ENCODE data around the gene SNW1. TPM values are rescaled to one million over a fixed set of nuclear protein-coding genes. Genes with fewer than 3 reads are reported as not detected.

Gene SNW1
- total and polyA plus RNA-seq, 3 experiments from 2014 or later = 78.0 to 121 (median 121) TPM

DNA sequence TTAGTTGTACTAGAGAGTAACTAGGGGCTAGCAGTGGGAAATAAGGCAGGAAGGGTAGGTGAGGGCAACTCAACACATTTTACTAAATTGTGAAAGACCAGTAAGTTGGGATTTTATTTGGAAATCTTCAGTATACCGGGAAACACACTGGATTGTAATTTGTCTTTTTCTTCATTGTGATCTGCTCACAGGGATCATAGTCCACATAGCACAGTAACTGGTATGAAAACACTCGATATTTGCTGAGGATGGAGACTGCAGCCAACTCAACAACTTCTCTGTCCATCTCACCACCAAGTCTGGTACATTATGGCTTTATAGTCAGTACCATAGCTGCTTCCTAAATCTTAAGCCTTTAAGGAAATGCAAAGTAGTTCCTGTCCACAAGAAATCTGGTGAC lies 50.6 kb downstream of the SNW1 start:
- CTCF ChIA-PET = no interaction called here
- Histone ChIP-seq H3K4me3 (ENCODE audit: low read length) (no peak overlapping the region), H3K4me1 (ENCODE audit: insufficient read depth, low read length) (peaks cover 29% of the 10 kb centered on the region), H3K27me3 (ENCODE audit: insufficient read depth, low read length, poor library complexity, severe bottlenecking) (no peaks in the 10 kb centered on the region), H3K9me3 (ENCODE audit: low read length) (no peaks in the 10 kb centered on the region), H3K27ac (ENCODE audit: low read depth, low read length) (no peak overlapping the region), H3K36me3 (ENCODE audit: insufficient read depth, low read length) (peaks cover 22% of the 10 kb centered on the region)
- peaks cover 0 to 59% (median 6%) of the 10 kb centered on the region in 3 donors for H3K36me3 Mint-ChIP-seq
- no peak for DNase-seq
- peaks cover 47 to 62% (median 60%) of the 10 kb centered on the region in 3 donors for H3K4me1 Mint-ChIP-seq
- no peaks in the 10 kb centered on the region for H3K27me3 Mint-ChIP-seq
- no peaks in the 10 kb centered on the region for H3K9me3 Mint-ChIP-seq
- peak overlapping the region in 6 of 8 donors; percentile 13 to 90 (median 68) for H3K27ac Mint-ChIP-seq
- H3K4me3 Mint-ChIP-seq = peak overlapping the region in 5 of 7 donors; percentile 8 to 92 (median 25)
- POLR2A ChIA-PET = no interaction called here

DNA sequence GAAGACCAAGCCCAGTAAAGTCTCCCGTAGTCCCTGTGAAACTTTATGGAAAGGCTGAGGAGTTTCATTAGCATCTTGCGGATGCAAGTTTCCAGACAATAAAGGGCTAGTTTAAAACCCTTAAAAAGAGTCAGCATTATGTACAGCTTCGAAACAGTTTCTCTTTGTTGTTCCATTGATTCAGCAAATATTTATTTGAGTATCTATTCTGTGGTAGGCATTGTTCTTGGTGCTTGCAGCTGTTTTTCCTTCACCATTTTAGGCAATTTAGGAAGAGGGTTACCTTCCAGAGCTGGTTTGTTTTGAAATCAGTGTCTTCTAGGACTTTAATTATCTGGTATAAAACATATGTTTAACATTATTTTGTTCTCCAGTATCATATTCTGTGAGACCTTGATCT lies 51.5 kb downstream of the SNW1 start:
- no peaks in the 10 kb centered on the region for H3K9me3 Mint-ChIP-seq
- CTCF ChIA-PET = no interaction called here
- Histone ChIP-seq H3K27me3 (ENCODE audit: insufficient read depth, low read length, poor library complexity, severe bottlenecking) (no peaks in the 10 kb centered on the region), H3K4me3 (ENCODE audit: low read length) (peak overlapping the region; percentile 97), H3K27ac (ENCODE audit: low read depth, low read length) (no peak overlapping the region), H3K4me1 (ENCODE audit: insufficient read depth, low read length) (peaks cover 29% of the 10 kb centered on the region), H3K9me3 (ENCODE audit: low read length) (no peaks in the 10 kb centered on the region), H3K36me3 (ENCODE audit: insufficient read depth, low read length) (peaks cover 17% of the 10 kb centered on the region)
- H3K4me3 Mint-ChIP-seq = peak overlapping the region; percentile 84 to 99 (median 93)
- H3K36me3 Mint-ChIP-seq = peaks cover 0 to 56% (median 3%) of the 10 kb centered on the region in 3 donors
- peaks cover 50 to 59% (median 56%) of the 10 kb centered on the region in 3 donors for H3K4me1 Mint-ChIP-seq
- POLR2A ChIA-PET = no interaction called here
- H3K27me3 Mint-ChIP-seq = no peaks in the 10 kb centered on the region
- peak overlapping the region; percentile 33 to 97 (median 72) for H3K27ac Mint-ChIP-seq
- DNase-seq = no peak

DNA sequence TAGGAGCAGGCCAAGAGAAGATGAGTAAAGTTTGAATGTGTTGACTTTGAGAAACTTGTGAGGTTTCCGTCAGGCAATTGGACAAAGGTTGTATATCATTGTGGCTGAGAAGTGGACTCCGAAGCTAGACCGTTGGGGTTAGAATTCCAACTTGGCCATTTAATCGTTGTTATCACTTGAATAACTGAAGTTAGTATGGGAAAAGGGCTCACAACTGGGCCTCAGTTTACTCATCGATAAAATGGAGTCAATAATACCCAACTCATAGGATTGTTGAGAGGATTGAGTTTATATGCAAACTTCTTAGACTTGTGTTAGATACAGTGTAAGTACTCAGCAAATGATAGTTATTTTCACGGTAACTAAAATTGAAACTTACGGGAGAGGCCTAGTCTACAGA lies 52.2 kb downstream of the SNW1 start:
- Histone ChIP-seq H3K36me3 (ENCODE audit: insufficient read depth, low read length) (peaks cover 21% of the 10 kb centered on the region), H3K4me3 (ENCODE audit: low read length) (peak overlapping the region; percentile 97), H3K9me3 (ENCODE audit: low read length) (no peaks in the 10 kb centered on the region), H3K27ac (ENCODE audit: low read depth, low read length) (peak overlapping the region; percentile 81), H3K27me3 (ENCODE audit: insufficient read depth, low read length, poor library complexity, severe bottlenecking) (no peaks in the 10 kb centered on the region), H3K4me1 (ENCODE audit: insufficient read depth, low read length) (peaks cover 29% of the 10 kb centered on the region)
- no peak for DNase-seq
- H3K9me3 Mint-ChIP-seq = no peaks in the 10 kb centered on the region
- H3K4me1 Mint-ChIP-seq = peaks cover 50 to 59% (median 56%) of the 10 kb centered on the region in 3 donors
- peak overlapping the region; percentile 56 to 99 (median 95) for H3K27ac Mint-ChIP-seq
- ChIA-PET POLR2A (interaction anchor here (1.7 kb wide), 1 partner anchor 51 kb away, joined by 4 read pairs; no protein-coding TSS in a partner anchor), CTCF (no interaction called here)
- no peaks in the 10 kb centered on the region for H3K27me3 Mint-ChIP-seq
- H3K36me3 Mint-ChIP-seq = peaks cover 0 to 59% (median 3%) of the 10 kb centered on the region in 3 donors
- peak overlapping the region; percentile 84 to 99 (median 93) for H3K4me3 Mint-ChIP-seq

DNA sequence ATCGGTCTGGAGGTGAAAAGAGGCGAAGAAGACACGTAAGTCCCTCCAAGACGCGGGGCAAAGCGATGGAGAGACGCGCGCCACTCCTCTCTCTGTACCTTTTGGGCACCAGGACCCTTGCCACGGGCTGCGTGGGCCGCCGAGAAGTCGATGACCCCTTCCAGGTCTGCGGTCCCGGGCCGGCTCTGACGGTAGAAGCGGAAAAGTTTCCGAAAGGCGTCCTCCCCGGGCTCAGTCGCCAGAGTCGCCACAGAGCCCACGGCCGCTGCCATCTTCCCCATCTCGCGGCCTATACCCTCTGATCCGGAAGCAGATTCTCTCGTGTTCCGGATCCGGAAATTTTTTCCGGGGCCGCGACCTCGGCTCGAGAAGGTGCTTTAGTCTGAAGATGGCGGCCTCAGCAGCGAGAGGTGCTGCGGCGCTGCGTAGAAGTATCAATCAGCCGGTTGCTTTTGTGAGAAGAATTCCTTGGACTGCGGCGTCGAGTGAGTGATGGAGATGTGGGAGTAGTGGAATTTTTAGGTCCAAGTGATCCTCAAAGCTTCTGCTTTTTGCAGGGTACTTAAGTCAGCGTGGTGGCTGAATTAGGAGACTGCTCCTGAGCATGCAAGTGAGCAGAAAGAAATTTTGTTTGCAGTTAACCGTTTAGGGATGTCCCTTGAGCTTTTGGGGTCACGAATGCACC lies 53.1 kb downstream of the SNW1 start, which contains the start of the genes ALKBH1 and SLIRP:
Gene ALKBH1 (minus strand): TSS at position 300 of the 685 bp plus-strand sequence. CDS start 19 bp downstream, at position 281.
Gene SLIRP (plus strand): TSS at position 380 of the 685 bp plus-strand sequence. CDS start 9 bp downstream, at position 389.
- peaks cover 29% of the 10 kb centered on the region for H3K4me1 ChIP-seq (ENCODE audit: insufficient read depth, low read length)
- ChIA-PET CTCF (no interaction called here), POLR2A (interaction anchor here (1.7 kb wide), 1 partner anchor 52 kb away, joined by 4 read pairs; no protein-coding TSS in a partner anchor)
- H3K9me3 ChIP-seq (ENCODE audit: low read length) = no peaks in the 10 kb centered on the region
- peaks cover 22% of the 10 kb centered on the region for H3K36me3 ChIP-seq (ENCODE audit: insufficient read depth, low read length)
- peak within 1 kb of the TSS; percentile 84 to 99 (median 93) for H3K4me3 Mint-ChIP-seq
- peaks cover 0 to 55% (median 3%) of the 10 kb centered on the region in 3 donors for H3K36me3 Mint-ChIP-seq
- no peaks in the 10 kb centered on the region for H3K9me3 Mint-ChIP-seq
- no peaks in the 10 kb centered on the region for H3K27me3 ChIP-seq (ENCODE audit: insufficient read depth, low read length, poor library complexity, severe bottlenecking)
- H3K27ac ChIP-seq (ENCODE audit: low read depth, low read length) = peak within 1 kb of the TSS; percentile 81
- no peaks in the 10 kb centered on the region for H3K27me3 Mint-ChIP-seq
- H3K27ac Mint-ChIP-seq = peak within 1 kb of the TSS; percentile 56 to 99 (median 95)
- peaks cover 46 to 52% (median 50%) of the 10 kb centered on the region in 3 donors for H3K4me1 Mint-ChIP-seq
- DNase-seq = peak; percentile 81 to 92 (median 84)
- peak within 1 kb of the TSS; percentile 97 for H3K4me3 ChIP-seq (ENCODE audit: low read length)

DNA sequence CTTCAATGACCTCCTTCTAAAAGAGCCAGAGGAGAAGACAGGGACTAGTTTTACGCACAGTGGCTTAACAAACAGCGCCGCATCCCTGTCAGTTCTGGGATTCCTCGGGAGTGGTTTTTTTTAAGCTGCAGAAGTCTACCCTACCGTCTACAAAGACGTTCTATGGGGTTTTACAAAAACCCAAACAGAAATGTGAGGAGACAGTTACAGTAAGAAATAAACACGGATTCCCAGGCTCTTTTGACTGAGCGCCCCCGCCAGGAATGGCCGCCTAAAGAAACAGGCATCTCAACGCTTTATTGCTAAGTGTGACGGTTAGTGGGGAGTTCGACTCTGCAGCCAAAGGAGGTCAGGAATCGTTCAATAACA lies 53.6 kb downstream of the SNW1 start:
- H3K27ac ChIP-seq (ENCODE audit: low read depth, low read length) = peak overlapping the region; percentile 81
- DNase-seq = peak in 3 of 5 donors; percentile 2 to 47 (median 3)
- H3K4me1 ChIP-seq (ENCODE audit: insufficient read depth, low read length) = peaks cover 29% of the 10 kb centered on the region
- H3K27me3 ChIP-seq (ENCODE audit: insufficient read depth, low read length, poor library complexity, severe bottlenecking) = no peaks in the 10 kb centered on the region
- CTCF ChIA-PET = no interaction called here
- H3K27ac Mint-ChIP-seq = peak overlapping the region; percentile 56 to 99 (median 95)
- POLR2A ChIA-PET = interaction anchor here (1.7 kb wide), 1 partner anchor 53 kb away, joined by 4 read pairs; no protein-coding TSS in a partner anchor
- H3K4me1 Mint-ChIP-seq = peaks cover 44 to 48% (median 47%) of the 10 kb centered on the region in 3 donors
- H3K36me3 Mint-ChIP-seq = peaks cover 0 to 55% (median 3%) of the 10 kb centered on the region in 3 donors
- peak overlapping the region; percentile 97 for H3K4me3 ChIP-seq (ENCODE audit: low read length)
- H3K4me3 Mint-ChIP-seq = peak overlapping the region; percentile 84 to 99 (median 93)
- no peaks in the 10 kb centered on the region for H3K27me3 Mint-ChIP-seq
- no peaks in the 10 kb centered on the region for H3K9me3 Mint-ChIP-seq
- no peaks in the 10 kb centered on the region for H3K9me3 ChIP-seq (ENCODE audit: low read length)
- H3K36me3 ChIP-seq (ENCODE audit: insufficient read depth, low read length) = peaks cover 24% of the 10 kb centered on the region

DNA sequence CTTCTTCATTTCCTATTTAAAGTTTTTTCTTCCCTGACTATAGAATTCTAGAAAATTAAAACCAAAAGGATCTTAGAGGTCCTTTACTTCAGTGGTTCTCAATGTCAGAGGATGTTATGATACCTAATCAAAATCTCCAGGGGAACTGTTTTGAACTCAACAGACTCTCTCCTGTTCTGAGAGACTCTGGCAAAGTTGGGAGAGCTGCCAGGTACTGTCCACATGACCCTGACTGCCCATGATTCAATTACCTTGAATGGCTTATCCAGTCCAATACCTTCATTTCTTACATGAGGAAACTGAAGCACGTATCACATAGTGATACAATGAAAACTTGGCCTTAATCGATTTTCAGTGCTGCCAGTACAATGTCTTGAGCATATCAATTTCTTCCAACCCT lies 69.7 kb downstream of the SNW1 start:
- H3K4me3 Mint-ChIP-seq = no peak overlapping the region
- no peak for DNase-seq
- ChIA-PET CTCF (interaction anchor here (1.2 kb wide), 1 partner anchor 121 kb away, joined by 3 read pairs; no protein-coding TSS in a partner anchor), POLR2A (no interaction called here)
- Histone ChIP-seq H3K9me3 (ENCODE audit: low read length) (no peaks in the 10 kb centered on the region), H3K4me3 (ENCODE audit: low read length) (no peak overlapping the region), H3K27me3 (ENCODE audit: insufficient read depth, low read length, poor library complexity, severe bottlenecking) (no peaks in the 10 kb centered on the region), H3K27ac (ENCODE audit: low read depth, low read length) (no peak overlapping the region), H3K4me1 (ENCODE audit: insufficient read depth, low read length) (no peaks in the 10 kb centered on the region), H3K36me3 (ENCODE audit: insufficient read depth, low read length) (peaks cover 26% of the 10 kb centered on the region)
- peaks cover 10 to 80% (median 35%) of the 10 kb centered on the region in 3 donors for H3K36me3 Mint-ChIP-seq
- no peaks in the 10 kb centered on the region for H3K9me3 Mint-ChIP-seq
- no peaks in the 10 kb centered on the region for H3K27me3 Mint-ChIP-seq
- peaks cover 0 to 6% (median 2%) of the 10 kb centered on the region in 3 donors for H3K4me1 Mint-ChIP-seq
- H3K27ac Mint-ChIP-seq = no peak overlapping the region

DNA sequence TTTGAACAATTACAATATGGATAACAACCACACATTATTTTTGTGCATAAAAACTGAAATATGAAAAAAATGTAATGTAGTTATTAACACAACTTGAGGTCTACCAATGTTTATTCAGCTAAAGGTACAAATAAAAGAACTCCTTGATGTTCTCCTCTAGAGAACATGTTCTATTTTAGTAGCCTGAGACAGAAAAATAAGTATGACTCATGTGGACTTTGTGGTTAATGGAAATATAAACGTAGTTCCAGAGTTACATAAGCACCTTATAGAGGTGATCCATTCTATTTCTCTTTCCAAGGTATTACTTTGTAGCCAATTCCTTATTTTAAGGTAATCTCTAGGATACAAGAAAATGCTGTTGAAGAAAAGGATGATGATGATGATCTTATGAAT lies 78.8 kb downstream of the SNW1 start:
- Mint-ChIP-seq H3K27ac (peak overlapping the region in 1 of 8 donors; percentile 49), H3K4me1 (peaks cover 0 to 7% (median 0%) of the 10 kb centered on the region in 3 donors), H3K9me3 (no peaks in the 10 kb centered on the region), H3K4me3 (no peak overlapping the region), H3K27me3 (no peaks in the 10 kb centered on the region), H3K36me3 (peaks cover 0 to 70% (median 23%) of the 10 kb centered on the region in 3 donors)
- POLR2A ChIA-PET = no interaction called here
- Histone ChIP-seq H3K4me1 (ENCODE audit: insufficient read depth, low read length) (no peaks in the 10 kb centered on the region), H3K36me3 (ENCODE audit: insufficient read depth, low read length) (peaks cover 4% of the 10 kb centered on the region), H3K9me3 (ENCODE audit: low read length) (no peaks in the 10 kb centered on the region), H3K27me3 (ENCODE audit: insufficient read depth, low read length, poor library complexity, severe bottlenecking) (no peaks in the 10 kb centered on the region), H3K27ac (ENCODE audit: low read depth, low read length) (no peak overlapping the region), H3K4me3 (ENCODE audit: low read length) (no peak overlapping the region)
- CTCF ChIA-PET = no interaction called here
- DNase-seq = no peak
